CD14-positive monocyte (primary cell): ENCODE results near the gene GPR55. TPM values are rescaled to one million over a fixed set of nuclear protein-coding genes. Genes with fewer than 3 reads are reported as not detected.

Experiments used
- DNase-seq, 3 donors: peaks; one replicate each; pipeline ENCODE4 v3.0.0-alpha.2; 2011 to 2022
- H2AFZ ChIP-seq: 2 replicates; pipeline ENCODE4 v1.6.0; 2012; ENCODE audit warnings: mild to moderate bottlenecking, low read depth, low read length, inconsistent platforms; ENCODE audit not compliant: insufficient read depth, poor library complexity, severe bottlenecking
- H3K27ac ChIP-seq, 2 donors: 1 replicate in 1 of 2; 2 replicates in 1 of 2; pipeline ENCODE4 v1.5.1; 2012 to 2013; ENCODE audit warnings: low read length in 2 of 2, control low read depth in 1 of 2, inconsistent platforms in 1 of 2, low read depth in 1 of 2, mild to moderate bottlenecking in 1 of 2
- H3K27me3 ChIP-seq, 2 donors: one replicate each; pipeline versions ENCODE4 v1.6.0 to v1.6.1; 2011 to 2013; ENCODE audit warnings: low read length in 2 of 2; ENCODE audit not compliant: control insufficient read depth in 2 of 2, insufficient read depth in 2 of 2
- H3K36me3 ChIP-seq, 2 donors: replicated peaks in 1 of 2; 1 replicate in 1 of 2; 2 replicates in 1 of 2; pipeline versions ENCODE4 v1.5.1 to v1.6.1; 2012 to 2013; ENCODE audit warnings: low read length in 2 of 2, control low read depth in 1 of 2, inconsistent platforms in 1 of 2, mild to moderate bottlenecking in 1 of 2; ENCODE audit not compliant: insufficient read depth in 2 of 2, control insufficient read depth in 1 of 2
- H3K4me1 ChIP-seq, 2 donors: 1 replicate in 1 of 2; 2 replicates in 1 of 2; pipeline versions ENCODE4 v1.5.1 to v1.6.1; 2012 to 2013; ENCODE audit warnings: low read length in 2 of 2, control low read depth in 1 of 2, inconsistent platforms in 1 of 2, mild to moderate bottlenecking in 1 of 2, moderate library complexity in 1 of 2; ENCODE audit not compliant: insufficient read depth in 2 of 2, control insufficient read depth in 1 of 2
- H3K4me2 ChIP-seq: replicated peaks from 2 replicates; pipeline ENCODE3; 2012; ENCODE audit warnings: low read length, moderate library complexity, mild to moderate bottlenecking; ENCODE audit not compliant: poor library complexity, severe bottlenecking; ENCODE audit errors: extremely low read depth
- H3K4me3 ChIP-seq, 3 experiments: fragments of 200-600 bp in 1 of 3; sonication (generic) in 1 of 3; replicated peaks in 1 of 3; 1 replicate in 2 of 3; 2 replicates in 1 of 3; pipeline ENCODE4 v1.5.1; 2011 to 2013; ENCODE audit warnings: low read length in 3 of 3, mild to moderate bottlenecking in 3 of 3, control low read depth in 2 of 3, low read depth in 2 of 3, inconsistent platforms in 1 of 3, moderate library complexity in 1 of 3
- H3K79me2 ChIP-seq: 2 replicates; pipeline ENCODE4 v1.6.0; 2012; ENCODE audit warnings: mild to moderate bottlenecking, control low read depth, inconsistent platforms, low read length, moderate library complexity; ENCODE audit not compliant: insufficient read depth
- H3K9ac ChIP-seq: 2 replicates; pipeline ENCODE4 v1.6.0; 2017; ENCODE audit warnings: low read length, mild to moderate bottlenecking; ENCODE audit not compliant: insufficient read depth, poor library complexity, severe bottlenecking
- H3K9me3 ChIP-seq, 2 donors: replicated peaks in 1 of 2; 1 replicate in 1 of 2; 2 replicates in 1 of 2; pipeline versions ENCODE4 v1.5.1 to v1.6.1; 2012 to 2013; ENCODE audit warnings: low read length in 2 of 2, control low read depth in 1 of 2; ENCODE audit not compliant: control insufficient read depth in 1 of 2, insufficient read depth in 1 of 2
- H4K20me1 ChIP-seq: 2 replicates; pipeline ENCODE4 v1.6.0; 2012; ENCODE audit warnings: mild to moderate bottlenecking, low read length, control low read depth, moderate library complexity; ENCODE audit not compliant: insufficient read depth
- H3K27ac Mint-ChIP-seq, 7 donors: one replicate each; pipeline ENCODE4 v1.8.0; 2020; ENCODE audit warnings: mild to moderate bottlenecking in 7 of 7, mixed read lengths in 7 of 7, moderate library complexity in 6 of 7, inconsistent platforms in 2 of 7
- H3K27me3 Mint-ChIP-seq, 3 donors: one replicate each; pipeline ENCODE4 v1.8.0; 2021 to 2022; ENCODE audit warnings: low read depth in 3 of 3, mild to moderate bottlenecking in 3 of 3, mixed read lengths in 3 of 3, moderate library complexity in 3 of 3, inconsistent platforms in 1 of 3
- H3K36me3 Mint-ChIP-seq, 2 donors: one replicate each; pipeline ENCODE4 v1.8.0; 2020; ENCODE audit warnings: mixed read lengths in 2 of 2, inconsistent platforms in 1 of 2, mild to moderate bottlenecking in 1 of 2
- H3K4me1 Mint-ChIP-seq: one replicate; pipeline ENCODE4 v1.8.0; 2020; ENCODE audit warnings: mild to moderate bottlenecking, mixed read lengths
- H3K4me3 Mint-ChIP-seq, 2 donors: one replicate each; pipeline ENCODE4 v1.8.0; 2020; ENCODE audit warnings: mild to moderate bottlenecking in 2 of 2, mixed read lengths in 2 of 2, moderate library complexity in 1 of 2
- H3K9me3 Mint-ChIP-seq, 7 donors: one replicate each; pipeline ENCODE4 v1.8.0; 2020 to 2022; ENCODE audit warnings: mixed read lengths in 7 of 7, mild to moderate bottlenecking in 6 of 7, moderate library complexity in 6 of 7, inconsistent platforms in 2 of 7
- WGBS: methylation state at CpG from one replicate; pipeline ENCODE4 v1.1.5; 2013; ENCODE audit warnings: missing lambda C conversion rate; ENCODE audit not compliant: insufficient coverage; 5-methylcytosine and 5-hydroxymethylcytosine counted together
- intact Hi-C, 2 donors: fragments of 100-400 bp; cut with micrococcal nuclease; formaldehyde crosslinking; loops; one replicate each; pipeline versions ENCODE4 v1.15.0 to v1.15.1; 2023
- polyA plus RNA-seq, 3 donors: library from polyadenylated mRNA; depleted of rRNA in 1 of 3; unstranded in 2 of 3; stranded (reverse) in 1 of 3; fragments of 300-500 nt in 2 of 3; fragments of >200 nt in 1 of 3; fragmentation: Illumina TruSeq in 2 of 3; gene quantifications; 1 replicate in 2 of 3; 2 replicates in 1 of 3; pipeline ENCODE4 v1.2.3, GENCODE V29; 2012 to 2021
- TF ChIP-seq, protein P1 (sequence below): fragments of 200-600 bp; IDR thresholded peaks from one replicate; pipeline ENCODE4 v1.8.0; 2022; ENCODE audit warnings: antibody characterized with exemption, mild to moderate bottlenecking

The GPR55 gene
- polyA plus RNA-seq, 3 donors = 0.11 to 0.12 TPM; not detected in 1

GRCh38 chr2:230928701-230929380 lies 3.8 kb upstream of the GPR55 start:
- Histone ChIP-seq H3K79me2 (no peaks in the 10 kb centered on the region), H3K4me1 (peaks cover 42 to 45% of the 10 kb centered on the region in 2 donors), H2AFZ (no peak overlapping the region), H3K9ac (no peak overlapping the region), H3K9me3 (no peaks in the 10 kb centered on the region), H3K4me3 (no peak overlapping the region), H3K27ac (no peak overlapping the region), H3K4me2 (no peak overlapping the region), H3K27me3 (no peaks in the 10 kb centered on the region), H3K36me3 (no peaks in the 10 kb centered on the region), H4K20me1 (no peaks in the 10 kb centered on the region)
- DNase-seq = no peak
- Mint-ChIP-seq H3K4me3 (no peak overlapping the region), H3K36me3 (no peaks in the 10 kb centered on the region), H3K27ac (no peak overlapping the region), H3K9me3 (no peaks in the 10 kb centered on the region), H3K4me1 (peaks cover 51% of the 10 kb centered on the region), H3K27me3 (peaks cover 0 to 8% (median 1%) of the 10 kb centered on the region in 3 donors)
- TF ChIP-seq, protein P1, sequence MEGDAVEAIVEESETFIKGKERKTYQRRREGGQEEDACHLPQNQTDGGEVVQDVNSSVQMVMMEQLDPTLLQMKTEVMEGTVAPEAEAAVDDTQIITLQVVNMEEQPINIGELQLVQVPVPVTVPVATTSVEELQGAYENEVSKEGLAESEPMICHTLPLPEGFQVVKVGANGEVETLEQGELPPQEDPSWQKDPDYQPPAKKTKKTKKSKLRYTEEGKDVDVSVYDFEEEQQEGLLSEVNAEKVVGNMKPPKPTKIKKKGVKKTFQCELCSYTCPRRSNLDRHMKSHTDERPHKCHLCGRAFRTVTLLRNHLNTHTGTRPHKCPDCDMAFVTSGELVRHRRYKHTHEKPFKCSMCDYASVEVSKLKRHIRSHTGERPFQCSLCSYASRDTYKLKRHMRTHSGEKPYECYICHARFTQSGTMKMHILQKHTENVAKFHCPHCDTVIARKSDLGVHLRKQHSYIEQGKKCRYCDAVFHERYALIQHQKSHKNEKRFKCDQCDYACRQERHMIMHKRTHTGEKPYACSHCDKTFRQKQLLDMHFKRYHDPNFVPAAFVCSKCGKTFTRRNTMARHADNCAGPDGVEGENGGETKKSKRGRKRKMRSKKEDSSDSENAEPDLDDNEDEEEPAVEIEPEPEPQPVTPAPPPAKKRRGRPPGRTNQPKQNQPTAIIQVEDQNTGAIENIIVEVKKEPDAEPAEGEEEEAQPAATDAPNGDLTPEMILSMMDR = no peak
- 98% methylated on average over 10 of the region's 12 CpGs for WGBS
- intact Hi-C loops = no loop called here

DNA sequence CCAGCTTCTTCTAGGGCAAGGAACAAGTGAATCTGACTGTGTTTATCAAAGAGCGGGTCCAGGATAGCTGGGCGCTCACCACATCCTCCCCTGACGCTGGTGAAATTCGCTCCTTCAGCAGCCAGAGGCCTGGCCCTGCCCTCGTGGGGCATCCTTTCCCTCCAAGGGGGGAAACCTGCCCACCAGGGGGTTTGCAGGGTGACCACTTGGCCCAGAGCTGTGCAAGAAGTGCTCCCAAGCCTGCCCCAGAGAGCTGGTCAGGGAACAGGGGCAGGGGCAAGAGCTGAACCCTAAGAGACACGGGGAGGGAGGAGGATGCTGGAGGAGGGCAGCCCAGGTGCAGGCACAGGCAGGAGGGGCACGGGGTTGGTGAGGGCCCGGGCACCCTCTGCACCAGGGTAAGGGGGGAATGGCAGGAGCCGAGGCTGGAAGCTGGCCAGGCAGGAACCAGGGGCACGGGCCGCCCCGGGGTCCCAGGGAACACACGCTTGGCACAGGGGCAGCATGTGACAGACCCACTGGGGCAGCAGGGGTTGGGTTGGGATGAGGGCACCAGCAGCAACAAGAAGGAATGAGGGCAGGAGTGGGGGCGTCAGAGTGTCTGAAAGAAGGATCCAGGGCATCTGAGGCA lies 2.8 kb upstream of the GPR55 start:
- Histone ChIP-seq H3K4me3 (no peak overlapping the region), H3K9me3 (no peaks in the 10 kb centered on the region), H4K20me1 (no peaks in the 10 kb centered on the region), H3K4me1 (peaks cover 36 to 38% of the 10 kb centered on the region in 2 donors), H2AFZ (no peak overlapping the region), H3K79me2 (no peaks in the 10 kb centered on the region), H3K9ac (no peak overlapping the region), H3K36me3 (no peaks in the 10 kb centered on the region), H3K4me2 (no peak overlapping the region), H3K27me3 (no peaks in the 10 kb centered on the region), H3K27ac (no peak overlapping the region)
- intact Hi-C loops = no loop called here
- H3K36me3 Mint-ChIP-seq = no peaks in the 10 kb centered on the region
- H3K4me3 Mint-ChIP-seq = no peak overlapping the region
- H3K4me1 Mint-ChIP-seq = peaks cover 47% of the 10 kb centered on the region
- H3K27me3 Mint-ChIP-seq = peaks cover 1 to 8% (median 2%) of the 10 kb centered on the region in 3 donors
- H3K9me3 Mint-ChIP-seq = peaks cover 0 to 2% (median 0%) of the 10 kb centered on the region in 7 donors
- no peak overlapping the region for H3K27ac Mint-ChIP-seq
- TF ChIP-seq, protein P1 = no peak
- WGBS = 90% methylated on average over 14 of the region's 14 CpGs
- no peak for DNase-seq
